PC-9 (cell line): Measurements from ENCODE around the gene LYRM9.

Experiments used
- CTCF ChIP-seq: fragments of 200-600 bp; sonication (generic); conservative IDR thresholded peaks from 2 replicates; pipeline ENCODE4 v1.6.1; 2017; ENCODE audit warnings: mixed run types, antibody characterized with exemption, mild to moderate bottlenecking, moderate library complexity
- EZH2 ChIP-seq: fragments of 200-600 bp; sonication (generic); IDR thresholded peaks from 2 replicates; pipeline ENCODE4 v1.8.0; 2017; ENCODE audit warnings: antibody characterized with exemption, low read depth

GRCh38 chr17:27937025-27937546 lies 43.9 kb upstream of the LYRM9 start:
- TF ChIP-seq EZH2 = no peak
- no peak for TF ChIP-seq CTCF
